ENCODE data around the gene ALKBH5.

- TF ChIP-seq EZH2 (IDR thresholded peaks at IDR 0.05; ENCODE audit: borderline replicate concordance, low read depth, low read length, poor library complexity, severe bottlenecking) = no peak
- no peak for TF ChIP-seq CTCF (conservative IDR thresholded peaks at IDR 0.05; ENCODE audit: low read depth, low read length)
These were observed 40.4 kb downstream of the ALKBH5 start for GRCh38 chr17:18224053-18224386.

Measured in A673 (cell line).